ENCODE measurements around the gene FBXW12. TPM values are rescaled to one million over a fixed set of nuclear protein-coding genes. Genes with fewer than 3 reads are reported as not detected.

FBXW12 gene
- total and polyA plus RNA-seq, 2 of the 8 experiments (the other 6 are each of a cell fraction or from before 2014, with no cell fraction given): 0.35 to 0.85 TPM

- TF ChIP-seq EP300 (IDR thresholded peaks at IDR 0.05; ENCODE audit: borderline replicate concordance in 1 of 2, low read depth in 2 of 2, low read length in 2 of 2): no peak
Measured at GRCh38 chr3:48347500-48347899, 24.5 kb upstream of the FBXW12 start (continued).

All from H1 (cell line).